ENCODE data around the gene PAXIP1.

DNA sequence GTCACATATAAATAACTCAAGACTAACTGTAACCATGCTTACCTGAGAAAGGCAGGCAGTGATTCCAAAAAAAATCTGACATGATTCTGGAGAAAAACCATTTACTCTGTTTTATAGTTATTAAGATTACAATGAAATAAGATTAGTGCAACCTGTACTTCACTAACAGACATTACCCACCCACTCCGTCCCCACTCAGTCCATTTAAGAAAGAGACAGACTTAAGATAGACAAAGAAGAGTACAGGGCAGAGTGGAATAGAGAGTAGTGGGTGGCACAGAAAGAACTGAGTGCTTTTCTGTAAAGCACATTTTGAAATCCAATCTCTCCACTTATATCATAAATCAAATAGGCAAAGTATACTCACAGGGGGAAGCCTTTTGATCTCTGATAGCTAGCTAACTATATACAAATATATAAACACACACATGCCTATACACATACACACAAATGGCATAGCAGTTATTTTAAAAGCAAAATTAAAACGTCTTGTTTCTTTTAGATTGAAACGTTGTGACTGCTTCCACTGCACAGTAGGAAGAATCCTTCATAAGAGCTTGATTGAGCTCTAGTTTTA lies 11.9 kb downstream of the PAXIP1 start:
- TF ChIP-seq, protein P1, sequence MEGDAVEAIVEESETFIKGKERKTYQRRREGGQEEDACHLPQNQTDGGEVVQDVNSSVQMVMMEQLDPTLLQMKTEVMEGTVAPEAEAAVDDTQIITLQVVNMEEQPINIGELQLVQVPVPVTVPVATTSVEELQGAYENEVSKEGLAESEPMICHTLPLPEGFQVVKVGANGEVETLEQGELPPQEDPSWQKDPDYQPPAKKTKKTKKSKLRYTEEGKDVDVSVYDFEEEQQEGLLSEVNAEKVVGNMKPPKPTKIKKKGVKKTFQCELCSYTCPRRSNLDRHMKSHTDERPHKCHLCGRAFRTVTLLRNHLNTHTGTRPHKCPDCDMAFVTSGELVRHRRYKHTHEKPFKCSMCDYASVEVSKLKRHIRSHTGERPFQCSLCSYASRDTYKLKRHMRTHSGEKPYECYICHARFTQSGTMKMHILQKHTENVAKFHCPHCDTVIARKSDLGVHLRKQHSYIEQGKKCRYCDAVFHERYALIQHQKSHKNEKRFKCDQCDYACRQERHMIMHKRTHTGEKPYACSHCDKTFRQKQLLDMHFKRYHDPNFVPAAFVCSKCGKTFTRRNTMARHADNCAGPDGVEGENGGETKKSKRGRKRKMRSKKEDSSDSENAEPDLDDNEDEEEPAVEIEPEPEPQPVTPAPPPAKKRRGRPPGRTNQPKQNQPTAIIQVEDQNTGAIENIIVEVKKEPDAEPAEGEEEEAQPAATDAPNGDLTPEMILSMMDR (IDR thresholded peaks at IDR 0.05), result no peak
- no peak for TF ChIP-seq EP300 (IDR thresholded peaks at IDR 0.05)
- no peak for TF ChIP-seq POLR2A (IDR thresholded peaks at IDR 0.05)
- no peak for TF ChIP-seq POLR2AphosphoS5 (IDR thresholded peaks at IDR 0.05)

Measured in suprapubic skin (tissue), 4 donors.